ENCODE data around the gene SEC61A1.
A peak's percentile ranks its signal among the peaks of the same experiment; 100 is the strongest.

SEC61A1 gene

DNA sequence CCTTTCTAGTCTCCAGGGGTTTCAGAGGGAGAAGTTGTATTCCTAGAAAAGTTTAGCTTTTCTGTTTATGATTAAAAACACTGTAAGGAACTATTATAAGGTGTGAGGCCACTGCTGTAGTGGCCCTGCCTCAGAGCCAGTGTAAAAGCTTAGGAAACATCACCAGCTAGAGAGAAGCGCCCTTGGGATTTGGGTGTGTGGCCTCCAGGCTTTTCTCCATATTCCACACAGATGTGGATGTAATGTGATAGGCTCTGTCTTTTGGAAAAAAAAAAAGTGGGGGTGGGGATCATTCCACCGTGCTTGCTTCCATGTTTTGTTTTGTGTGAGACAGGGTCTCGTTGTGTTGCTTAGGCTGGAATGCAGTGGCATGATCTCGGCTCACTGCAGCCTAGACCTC is 13.9 kb downstream of the SEC61A1 start:
- no peak for DNase-seq (ENCODE audit: low read depth)
- H3K4me3 ChIP-seq (ENCODE audit: low read depth, low read length) = no peak overlapping the region
- TF ChIP-seq CTCF (IDR thresholded peaks at IDR 0.05; ENCODE audit: control insufficient read depth, extremely low read depth, insufficient read depth) = no peak

DNA sequence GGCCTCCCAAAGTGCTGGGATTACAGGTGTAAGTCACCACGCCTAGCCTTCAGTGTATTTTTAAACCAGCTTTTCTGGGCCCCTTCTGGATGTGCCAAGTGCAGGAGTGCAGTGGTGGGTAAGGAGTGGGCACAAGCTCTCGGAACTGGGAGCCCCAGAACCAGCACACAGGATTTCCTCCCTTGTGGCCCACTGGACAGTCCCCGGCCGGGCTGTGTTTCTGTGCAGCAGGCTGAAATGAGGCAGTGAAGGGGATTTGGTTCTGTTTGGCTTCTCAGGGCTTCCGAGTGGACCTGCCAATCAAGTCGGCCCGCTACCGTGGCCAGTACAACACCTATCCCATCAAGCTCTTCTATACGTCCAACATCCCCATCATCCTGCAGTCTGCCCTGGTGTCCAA is 14.4 kb downstream of the SEC61A1 start:
- no peak for DNase-seq (ENCODE audit: low read depth)
- no peak for TF ChIP-seq CTCF (IDR thresholded peaks at IDR 0.05; ENCODE audit: control insufficient read depth, extremely low read depth, insufficient read depth)
- no peak overlapping the region for H3K4me3 ChIP-seq (ENCODE audit: low read depth, low read length)

DNA sequence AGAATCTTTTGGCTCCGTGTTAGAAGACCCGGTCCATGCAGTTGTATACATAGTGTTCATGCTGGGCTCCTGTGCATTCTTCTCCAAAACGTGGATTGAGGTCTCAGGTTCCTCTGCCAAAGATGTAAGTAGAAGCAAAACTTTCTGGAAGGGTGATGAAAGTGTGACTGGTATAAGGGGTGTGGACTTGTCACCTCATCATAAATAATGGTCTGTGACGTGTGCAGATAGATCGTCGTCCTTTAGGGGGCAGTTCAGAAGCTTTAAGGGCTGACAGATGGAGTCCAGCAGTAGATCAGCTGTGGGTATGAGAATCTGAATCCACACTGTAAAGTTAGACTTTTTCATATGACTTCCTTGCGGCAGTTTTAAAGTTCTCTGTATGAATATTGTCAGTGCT is 15.3 kb downstream of the SEC61A1 start:
- TF ChIP-seq CTCF (IDR thresholded peaks at IDR 0.05; ENCODE audit: control insufficient read depth, extremely low read depth, insufficient read depth) = no peak
- no peak for DNase-seq (ENCODE audit: low read depth)
- H3K4me3 ChIP-seq (ENCODE audit: low read depth, low read length) = no peak overlapping the region

- peak; percentile 79 for TF ChIP-seq CTCF (IDR thresholded peaks at IDR 0.05; ENCODE audit: control insufficient read depth, extremely low read depth, insufficient read depth)
- H3K4me3 ChIP-seq (ENCODE audit: low read depth, low read length) = no peak overlapping the region
- DNase-seq (ENCODE audit: low read depth) = no peak
These were observed 16.0 kb downstream of the SEC61A1 start for GRCh38 chr3:128068156-128068620.

- no peak overlapping the region for H3K4me3 ChIP-seq (ENCODE audit: low read depth, low read length)
- no peak for TF ChIP-seq CTCF (IDR thresholded peaks at IDR 0.05; ENCODE audit: control insufficient read depth, extremely low read depth, insufficient read depth)
- no peak for DNase-seq (ENCODE audit: low read depth)
These were observed 17.0 kb downstream of the SEC61A1 start for GRCh38 chr3:128069271-128069670.

DNA sequence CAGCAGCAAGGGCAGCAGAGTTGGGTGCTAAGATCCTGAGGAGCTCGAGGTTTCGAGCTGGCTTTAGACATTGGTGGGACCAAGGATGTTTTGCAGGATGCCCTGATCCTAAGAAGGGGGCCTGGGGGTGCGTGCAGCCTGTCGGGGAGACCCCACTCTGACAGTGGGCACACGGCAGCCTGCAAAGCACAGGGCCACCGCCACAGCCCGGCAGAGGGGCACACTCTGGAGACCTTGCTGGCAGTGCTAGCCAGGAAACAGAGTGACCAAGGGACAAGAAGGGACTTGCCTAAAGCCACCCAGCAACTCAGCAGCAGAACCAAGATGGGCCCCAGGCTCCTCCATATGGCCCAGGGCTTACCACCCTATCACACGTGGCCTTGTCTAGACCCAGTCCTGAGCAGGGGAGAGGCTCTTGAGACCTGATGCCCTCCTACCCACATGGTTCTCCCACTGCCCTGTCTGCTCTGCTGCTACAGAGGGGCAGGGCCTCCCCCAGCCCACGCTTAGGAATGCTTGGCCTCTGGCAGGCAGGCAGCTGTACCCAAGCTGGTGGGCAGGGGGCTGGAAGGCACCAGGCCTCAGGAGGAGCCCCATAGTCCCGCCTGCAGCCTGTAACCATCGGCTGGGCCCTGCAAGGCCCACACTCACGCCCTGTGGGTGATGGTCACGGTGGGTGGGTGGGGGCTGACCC is 18.8 kb downstream of the SEC61A1 start:
- H3K4me3 ChIP-seq (ENCODE audit: low read depth, low read length) = no peak overlapping the region
- DNase-seq (ENCODE audit: low read depth) = no peak
- TF ChIP-seq CTCF (IDR thresholded peaks at IDR 0.05; ENCODE audit: control insufficient read depth, extremely low read depth, insufficient read depth) = no peak
